NCI-H2107 treated with DMSO at 0.1 percent for 48 hours (cell line): Measurements from ENCODE around the gene NELL2.

Experiments
- DNase-seq: peaks from one replicate; lab custom pipeline; 2025; ENCODE audit not compliant: unreplicated experiment; lab: John Stamatoyannopoulos, UW

The NELL2 gene

GRCh38 chr12:44488180-44488579 is 387.9 kb downstream of the NELL2 start:
- no peak for DNase-seq

DNA sequence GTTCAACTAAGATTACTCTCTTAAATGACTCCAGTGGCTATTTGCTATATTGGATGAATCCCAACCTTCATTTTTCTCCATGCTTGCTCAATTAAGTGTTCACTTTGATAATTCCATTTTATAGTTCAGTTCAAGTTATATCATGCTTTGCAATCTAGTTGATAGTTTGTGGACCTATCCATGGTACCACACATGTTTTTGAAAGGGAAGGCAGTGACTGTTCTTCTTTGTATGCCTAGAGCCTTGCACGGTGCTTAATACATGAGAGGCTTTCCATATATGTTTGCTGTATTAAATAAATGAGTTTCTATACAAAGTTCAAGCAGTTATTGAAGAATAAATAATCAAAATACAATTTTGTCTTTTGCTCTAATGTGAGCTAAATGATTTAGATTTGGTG is 391.3 kb downstream of the NELL2 start:
- DNase-seq: no peak

DNA sequence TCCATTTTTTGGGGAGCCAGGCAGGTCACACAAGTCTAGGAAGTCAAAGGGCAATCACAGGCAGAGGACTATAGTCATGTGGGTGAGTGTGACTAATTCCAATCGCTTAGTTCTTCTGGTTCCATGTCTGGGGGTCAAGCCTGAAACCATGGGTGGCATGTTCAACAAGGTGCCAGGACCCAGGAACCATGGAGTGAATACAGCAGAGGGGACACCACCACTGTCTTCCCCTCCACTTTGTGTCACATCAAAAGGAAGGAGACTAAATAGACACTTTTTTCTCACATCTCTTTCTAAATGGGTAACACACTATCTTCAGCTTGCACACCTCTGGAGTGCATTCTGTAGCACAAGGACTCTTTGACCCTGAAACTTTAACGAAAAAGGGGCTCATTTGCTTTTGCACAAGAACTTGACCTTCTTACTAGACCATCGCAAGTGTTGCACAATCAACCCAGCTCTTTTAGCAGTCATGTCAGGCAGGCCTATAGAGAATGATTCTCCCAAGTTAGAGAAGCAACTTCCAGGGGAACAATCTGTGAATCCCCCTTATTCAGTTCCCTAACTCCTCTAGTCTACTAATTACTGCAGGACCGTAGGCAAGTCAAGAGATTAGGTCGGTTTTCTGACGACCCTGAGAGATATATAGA is 398.7 kb downstream of the NELL2 start:
- DNase-seq: no peak

GRCh38 chr12:44476683-44477082 is 399.4 kb downstream of the NELL2 start:
- no peak for DNase-seq

GRCh38 chr12:44465139-44465538 is 411.0 kb downstream of the NELL2 start:
- peak; percentile 17 for DNase-seq

DNA sequence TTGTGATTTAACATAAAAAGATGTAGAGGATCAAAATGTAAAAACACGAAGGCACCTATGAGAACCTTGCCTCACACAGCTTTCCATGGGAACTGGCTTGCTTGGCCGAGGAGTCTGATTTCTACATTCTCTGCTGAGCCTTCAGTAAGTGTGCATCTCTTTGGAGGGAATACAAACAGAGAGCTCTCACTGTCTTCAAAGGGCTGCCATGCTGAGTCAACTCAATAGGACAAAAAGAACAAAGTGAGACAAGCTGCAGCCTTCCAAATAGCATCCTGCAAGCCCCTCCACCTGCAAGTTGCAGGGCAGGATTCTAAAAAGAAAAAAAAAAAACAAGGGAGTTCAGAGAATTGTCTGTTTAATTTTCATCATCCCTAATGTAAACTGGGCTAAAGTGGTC is 411.9 kb downstream of the NELL2 start:
- DNase-seq: no peak

GRCh38 chr12:44462729-44463128 is 413.4 kb downstream of the NELL2 start:
- no peak for DNase-seq

- no peak for DNase-seq
These were observed 415.9 kb downstream of the NELL2 start for GRCh38 chr12:44460261-44460660.

GRCh38 chr12:44459569-44459968 is 416.5 kb downstream of the NELL2 start:
- DNase-seq: peak; percentile 4
